HEK293 (cell line): Measurements from ENCODE around the gene SFXN3.

Source experiments
- CTCF ChIA-PET: fragments of 350-600 bp; formaldehyde crosslinking; extraction: SDS; loops from one replicate; lab custom pipeline; 2021; ENCODE audit warnings: antibody characterized with exemption; lab: Yijun Ruan, JAX
- POLR2A ChIA-PET: fragments of 300-600 bp; formaldehyde crosslinking; extraction: SDS; loops from one replicate; lab custom pipeline; 2020; ENCODE audit warnings: antibody characterized with exemption, inconsistent platforms; lab: Yijun Ruan, JAX
- H3K27ac ChIP-seq: fragments of 200-500 bp; sonication (Bioruptor generic); 2 replicates; pipeline ENCODE4 v1.5.1; 2014; ENCODE audit warnings: low read depth, low read length, control low read depth, inconsistent platforms; ENCODE audit errors: extremely low read depth
- H3K36me3 ChIP-seq, 2 experiments: fragments of 200-500 bp in 1 of 2; sonication (Bioruptor generic) in 1 of 2; 1 replicate in 1 of 2; 2 replicates in 1 of 2; pipeline ENCODE4 v1.5.1; 2014 to 2017; ENCODE audit warnings: inconsistent platforms in 2 of 2, low read length in 2 of 2; ENCODE audit not compliant: control insufficient read depth in 2 of 2, insufficient read depth in 1 of 2
- H3K4me1 ChIP-seq: fragments of 200-500 bp; sonication (Bioruptor generic); 2 replicates; pipeline ENCODE4 v1.5.1; 2014; ENCODE audit warnings: mild to moderate bottlenecking, low read length, inconsistent platforms; ENCODE audit not compliant: control insufficient read depth, insufficient read depth
- H3K4me3 ChIP-seq: 2 replicates; pipeline ENCODE4 v1.5.1; 2011; ENCODE audit warnings: low read depth, mild to moderate bottlenecking, control low read depth, low read length, moderate library complexity
- H3K9me3 ChIP-seq: fragments of 200-500 bp; sonication (Bioruptor generic); 2 replicates; pipeline ENCODE4 v1.5.1; 2014; ENCODE audit warnings: low read depth, low read length, inconsistent platforms; ENCODE audit not compliant: control insufficient read depth, insufficient read depth
- GLIS1 ChIP-seq: fragments of 450-650 bp; formaldehyde crosslinking; IDR thresholded peaks from 2 replicates; pipeline ENCODE4 v1.5.1; 2016; ENCODE audit warnings: missing biosample characterization, missing genetic modification characterization
- GLIS2 ChIP-seq: fragments of 450-650 bp; formaldehyde crosslinking; IDR thresholded peaks from 2 replicates; pipeline ENCODE4 v1.5.1; 2016; ENCODE audit warnings: missing biosample characterization, missing genetic modification characterization
- MEIS1 ChIP-seq: sonication (generic); formaldehyde crosslinking; IDR thresholded peaks from 2 replicates; pipeline ENCODE4 v1.8.1; 2022; ENCODE audit warnings: missing genetic modification reagents, mild to moderate bottlenecking, borderline replicate concordance
- REPIN1 ChIP-seq: fragments of 450-650 bp; formaldehyde crosslinking; IDR thresholded peaks from 2 replicates; pipeline ENCODE4 v1.5.1; 2017; ENCODE audit warnings: missing biosample characterization, missing genetic modification characterization, low read depth
- SALL2 ChIP-seq: fragments of 450-650 bp; formaldehyde crosslinking; IDR thresholded peaks from 2 replicates; pipeline ENCODE4 v1.5.0; 2017; ENCODE audit warnings: missing biosample characterization, mild to moderate bottlenecking, missing genetic modification characterization, borderline replicate concordance
- SP2 ChIP-seq: fragments of 450-650 bp; formaldehyde crosslinking; IDR thresholded peaks from 2 replicates; pipeline ENCODE4 v1.5.1; 2016; ENCODE audit warnings: missing biosample characterization, missing genetic modification characterization
- TCF7L2 ChIP-seq: IDR thresholded peaks from 2 replicates; pipeline ENCODE4 v1.6.1; 2011; ENCODE audit warnings: low read depth, mild to moderate bottlenecking, inconsistent platforms, low read length, moderate library complexity, borderline replicate concordance
- ZBTB20 ChIP-seq: fragments of 450-650 bp; formaldehyde crosslinking; IDR thresholded peaks from 2 replicates; pipeline ENCODE4 v1.5.1; 2016; ENCODE audit warnings: missing biosample characterization, missing genetic modification characterization
- ZFHX2 ChIP-seq: fragments of 450-650 bp; formaldehyde crosslinking; conservative IDR thresholded peaks from 2 replicates; pipeline ENCODE4 v1.5.1; 2016; ENCODE audit warnings: missing biosample characterization, missing genetic modification characterization
- ZNF138 ChIP-seq: fragments of 450-650 bp; formaldehyde crosslinking; IDR thresholded peaks from 2 replicates; pipeline ENCODE4 v1.5.1; 2016; ENCODE audit warnings: missing biosample characterization, missing genetic modification characterization, borderline replicate concordance
- ZNF140 ChIP-seq: fragments of 450-650 bp; formaldehyde crosslinking; IDR thresholded peaks from 2 replicates; pipeline ENCODE4 v1.5.1; 2016; ENCODE audit warnings: missing biosample characterization, missing genetic modification characterization
- ZNF16 ChIP-seq: fragments of 450-650 bp; formaldehyde crosslinking; IDR thresholded peaks from 2 replicates; pipeline ENCODE4 v1.5.1; 2016; ENCODE audit warnings: low read depth, missing biosample characterization, missing genetic modification characterization
- ZNF223 ChIP-seq: fragments of 450-650 bp; formaldehyde crosslinking; IDR thresholded peaks from 2 replicates; pipeline ENCODE4 v1.5.1; 2016; ENCODE audit warnings: missing biosample characterization, missing genetic modification characterization
- ZNF341 ChIP-seq: fragments of 450-650 bp; formaldehyde crosslinking; IDR thresholded peaks from 2 replicates; pipeline ENCODE4; 2016; ENCODE audit warnings: low read depth, missing biosample characterization, missing genetic modification characterization
- ZNF366 ChIP-seq: fragments of 450-650 bp; formaldehyde crosslinking; conservative IDR thresholded peaks from 2 replicates; pipeline ENCODE4 v1.5.1; 2016; ENCODE audit warnings: missing biosample characterization, missing genetic modification characterization
- ZNF510 ChIP-seq: fragments of 450-650 bp; formaldehyde crosslinking; IDR thresholded peaks from 2 replicates; pipeline ENCODE4 v1.5.1; 2018; ENCODE audit warnings: mild to moderate bottlenecking, missing genetic modification characterization, missing biosample characterization; ENCODE audit not compliant: insufficient replicate concordance
- ZNF548 ChIP-seq: fragments of 450-650 bp; formaldehyde crosslinking; IDR thresholded peaks from 2 replicates; pipeline ENCODE4 v1.5.1; 2016; ENCODE audit warnings: missing biosample characterization, missing genetic modification characterization
- ZNF549 ChIP-seq: fragments of 450-650 bp; IDR thresholded peaks from 2 replicates; pipeline ENCODE4 v1.5.1; 2018; ENCODE audit warnings: missing biosample characterization, missing genetic modification characterization, mild to moderate bottlenecking, inconsistent platforms, moderate library complexity
- TF ChIP-seq, protein P1 (sequence below): fragments of 450-650 bp; formaldehyde crosslinking; IDR thresholded peaks from 2 replicates; pipeline ENCODE4 v1.5.1; 2016; ENCODE audit warnings: missing biosample characterization, missing genetic modification characterization
- TF ChIP-seq, protein P2 (sequence below): fragments of 450-650 bp; formaldehyde crosslinking; IDR thresholded peaks from 2 replicates; pipeline ENCODE4 v1.5.1; 2016; ENCODE audit warnings: missing biosample characterization, missing genetic modification characterization
- TF ChIP-seq, protein P3 (sequence below): fragments of 450-650 bp; formaldehyde crosslinking; IDR thresholded peaks from 2 replicates; pipeline ENCODE4 v1.5.1; 2016; ENCODE audit warnings: missing biosample characterization, missing genetic modification characterization
- TF ChIP-seq, protein P4 (sequence below): fragments of 450-650 bp; formaldehyde crosslinking; optimal IDR thresholded peaks from 2 replicates; pipeline ENCODE3; 2016; ENCODE audit warnings: missing biosample characterization, mild to moderate bottlenecking, missing genetic modification characterization
- TF ChIP-seq, protein P5 (sequence below): fragments of 450-650 bp; formaldehyde crosslinking; IDR thresholded peaks from 2 replicates; pipeline ENCODE4 v1.5.1; 2016; ENCODE audit warnings: missing biosample characterization, missing genetic modification characterization

Gene SFXN3

DNA sequence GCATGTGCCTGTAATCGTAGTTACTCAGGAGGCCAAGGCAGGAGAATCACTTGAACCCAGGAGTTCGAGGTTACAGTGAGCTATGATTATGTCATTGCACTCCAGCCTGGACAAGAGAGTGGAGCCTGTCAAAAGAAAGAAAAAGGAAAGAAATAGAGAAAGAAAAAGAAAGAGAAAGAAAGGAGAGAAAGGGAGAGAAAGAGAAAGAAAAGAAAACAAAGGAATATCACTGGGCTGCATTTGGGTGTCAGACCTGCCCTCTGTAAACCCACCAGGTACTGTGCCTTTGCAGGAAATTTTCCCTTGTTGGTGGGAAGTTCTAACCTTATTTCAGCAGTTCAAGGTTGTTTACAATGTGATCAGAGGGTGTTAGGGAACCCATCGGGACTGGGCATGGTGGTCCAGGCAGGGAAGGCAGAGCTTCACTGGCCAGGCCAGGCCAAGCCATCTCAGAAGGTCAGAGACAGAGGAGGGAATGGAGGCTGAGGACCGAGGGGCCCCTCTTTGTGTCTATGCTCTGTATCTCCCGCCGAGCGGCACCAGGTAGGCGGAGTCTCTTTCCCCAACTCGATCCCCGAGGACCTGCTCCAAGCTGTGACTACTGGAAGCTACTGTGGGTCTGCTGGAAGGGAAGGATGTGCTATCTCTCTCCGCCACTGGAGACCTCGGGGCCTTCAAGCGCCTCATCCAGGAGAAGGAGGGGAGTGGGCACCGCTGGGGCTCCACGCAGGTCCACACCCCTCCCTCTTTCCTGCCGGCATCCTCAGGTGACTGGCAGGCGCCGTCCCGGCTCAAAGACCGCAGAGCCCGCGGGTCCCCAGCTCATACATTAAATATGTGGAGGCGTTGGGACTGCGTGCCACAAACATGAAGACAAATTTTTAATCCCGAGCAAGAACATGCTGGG, 15.6 kb downstream of the SFXN3 start (continued):
- TF ChIP-seq ZNF223 (peak; percentile 94), ZNF510 (tag by site-specific recombination) (no peak), ZBTB20 (tag by site-specific recombination) (peak; percentile 62), GLIS1 (peak; percentile 26; the same call in 1 of the 2 replicates), ZNF366 (tag by site-specific recombination) (peak; percentile 79), ZNF341 (tag by site-specific recombination) (0 out of 2 replicates have a peak, but pooled peaks have one; percentile 12)
- TF ChIP-seq, protein P1, sequence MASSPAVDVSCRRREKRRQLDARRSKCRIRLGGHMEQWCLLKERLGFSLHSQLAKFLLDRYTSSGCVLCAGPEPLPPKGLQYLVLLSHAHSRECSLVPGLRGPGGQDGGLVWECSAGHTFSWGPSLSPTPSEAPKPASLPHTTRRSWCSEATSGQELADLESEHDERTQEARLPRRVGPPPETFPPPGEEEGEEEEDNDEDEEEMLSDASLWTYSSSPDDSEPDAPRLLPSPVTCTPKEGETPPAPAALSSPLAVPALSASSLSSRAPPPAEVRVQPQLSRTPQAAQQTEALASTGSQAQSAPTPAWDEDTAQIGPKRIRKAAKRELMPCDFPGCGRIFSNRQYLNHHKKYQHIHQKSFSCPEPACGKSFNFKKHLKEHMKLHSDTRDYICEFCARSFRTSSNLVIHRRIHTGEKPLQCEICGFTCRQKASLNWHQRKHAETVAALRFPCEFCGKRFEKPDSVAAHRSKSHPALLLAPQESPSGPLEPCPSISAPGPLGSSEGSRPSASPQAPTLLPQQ (tag by site-specific recombination) = 0 out of 2 replicates have a peak, but pooled peaks have one; percentile 12
- TF ChIP-seq, protein P2, sequence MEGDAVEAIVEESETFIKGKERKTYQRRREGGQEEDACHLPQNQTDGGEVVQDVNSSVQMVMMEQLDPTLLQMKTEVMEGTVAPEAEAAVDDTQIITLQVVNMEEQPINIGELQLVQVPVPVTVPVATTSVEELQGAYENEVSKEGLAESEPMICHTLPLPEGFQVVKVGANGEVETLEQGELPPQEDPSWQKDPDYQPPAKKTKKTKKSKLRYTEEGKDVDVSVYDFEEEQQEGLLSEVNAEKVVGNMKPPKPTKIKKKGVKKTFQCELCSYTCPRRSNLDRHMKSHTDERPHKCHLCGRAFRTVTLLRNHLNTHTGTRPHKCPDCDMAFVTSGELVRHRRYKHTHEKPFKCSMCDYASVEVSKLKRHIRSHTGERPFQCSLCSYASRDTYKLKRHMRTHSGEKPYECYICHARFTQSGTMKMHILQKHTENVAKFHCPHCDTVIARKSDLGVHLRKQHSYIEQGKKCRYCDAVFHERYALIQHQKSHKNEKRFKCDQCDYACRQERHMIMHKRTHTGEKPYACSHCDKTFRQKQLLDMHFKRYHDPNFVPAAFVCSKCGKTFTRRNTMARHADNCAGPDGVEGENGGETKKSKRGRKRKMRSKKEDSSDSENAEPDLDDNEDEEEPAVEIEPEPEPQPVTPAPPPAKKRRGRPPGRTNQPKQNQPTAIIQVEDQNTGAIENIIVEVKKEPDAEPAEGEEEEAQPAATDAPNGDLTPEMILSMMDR (tag by site-specific recombination) = peak; percentile 50; the same call in 1 of the 2 replicates
- TF ChIP-seq, protein P3, sequence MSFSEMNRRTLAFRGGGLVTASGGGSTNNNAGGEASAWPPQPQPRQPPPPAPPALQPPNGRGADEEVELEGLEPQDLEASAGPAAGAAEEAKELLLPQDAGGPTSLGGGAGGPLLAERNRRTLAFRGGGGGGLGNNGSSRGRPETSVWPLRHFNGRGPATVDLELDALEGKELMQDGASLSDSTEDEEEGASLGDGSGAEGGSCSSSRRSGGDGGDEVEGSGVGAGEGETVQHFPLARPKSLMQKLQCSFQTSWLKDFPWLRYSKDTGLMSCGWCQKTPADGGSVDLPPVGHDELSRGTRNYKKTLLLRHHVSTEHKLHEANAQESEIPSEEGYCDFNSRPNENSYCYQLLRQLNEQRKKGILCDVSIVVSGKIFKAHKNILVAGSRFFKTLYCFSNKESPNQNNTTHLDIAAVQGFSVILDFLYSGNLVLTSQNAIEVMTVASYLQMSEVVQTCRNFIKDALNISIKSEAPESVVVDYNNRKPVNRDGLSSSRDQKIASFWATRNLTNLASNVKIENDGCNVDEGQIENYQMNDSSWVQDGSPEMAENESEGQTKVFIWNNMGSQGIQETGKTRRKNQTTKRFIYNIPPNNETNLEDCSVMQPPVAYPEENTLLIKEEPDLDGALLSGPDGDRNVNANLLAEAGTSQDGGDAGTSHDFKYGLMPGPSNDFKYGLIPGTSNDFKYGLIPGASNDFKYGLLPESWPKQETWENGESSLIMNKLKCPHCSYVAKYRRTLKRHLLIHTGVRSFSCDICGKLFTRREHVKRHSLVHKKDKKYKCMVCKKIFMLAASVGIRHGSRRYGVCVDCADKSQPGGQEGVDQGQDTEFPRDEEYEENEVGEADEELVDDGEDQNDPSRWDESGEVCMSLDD (tag by site-specific recombination) = no peak

DNA sequence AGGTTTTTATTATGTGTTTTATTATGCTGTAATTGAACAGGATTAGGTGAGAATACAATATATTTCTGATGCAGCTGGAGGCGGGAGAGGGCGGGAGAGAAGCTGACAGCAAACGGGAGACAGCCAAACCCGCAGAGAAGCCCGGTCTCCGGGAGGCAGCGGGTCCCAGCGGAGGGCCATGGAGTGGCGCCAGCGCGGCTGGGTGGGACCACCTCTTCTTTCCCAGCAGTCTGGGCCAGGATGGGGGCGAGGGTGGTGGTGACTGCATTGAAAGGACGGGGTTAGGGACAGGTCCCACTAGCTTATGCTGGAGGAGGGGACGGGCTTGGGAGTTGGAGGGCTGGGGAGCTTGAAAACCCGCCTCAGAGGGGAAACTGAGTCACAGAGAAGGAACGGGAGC, 16.2 kb downstream of the SFXN3 start:
- ChIA-PET CTCF (interaction anchor here (0.8 to 10.1 kb wide), 7 partner anchors 8 to 95 kb away, joined by 3 to 112 read pairs (median 7); partner anchors contain the start of gene KAZALD1), POLR2A (interaction anchor here (1.6 kb wide), 1 partner anchor 14 kb away, joined by 6 read pairs; the partner anchor contains the start of gene KAZALD1)
- no peaks in the 10 kb centered on the region for H3K9me3 ChIP-seq
- no peak overlapping the region for H3K27ac ChIP-seq
- H3K4me1 ChIP-seq = peaks cover 8% of the 10 kb centered on the region
- no peak overlapping the region for H3K4me3 ChIP-seq
- no peaks in the 10 kb centered on the region for H3K36me3 ChIP-seq
- TF ChIP-seq ZNF549 (tag by site-specific recombination) (no peak), ZNF366 (tag by site-specific recombination) (no peak), ZNF138 (no peak), ZNF140 (tag by site-specific recombination) (no peak), REPIN1 (tag by site-specific recombination) (no peak), TCF7L2 (no peak), GLIS2 (tag by site-specific recombination) (no peak), ZFHX2 (tag by site-specific recombination) (0 out of 2 replicates have a peak, but pooled peaks have one; percentile 17), ZNF16 (tag by site-specific recombination) (no peak), SP2 (tag by site-specific recombination) (peak; percentile 53), MEIS1 (no peak), SALL2 (tag by site-specific recombination) (no peak), ZNF548 (tag by site-specific recombination) (no peak)
- TF ChIP-seq, protein P3 (tag by site-specific recombination) = no peak
- TF ChIP-seq, protein P4, sequence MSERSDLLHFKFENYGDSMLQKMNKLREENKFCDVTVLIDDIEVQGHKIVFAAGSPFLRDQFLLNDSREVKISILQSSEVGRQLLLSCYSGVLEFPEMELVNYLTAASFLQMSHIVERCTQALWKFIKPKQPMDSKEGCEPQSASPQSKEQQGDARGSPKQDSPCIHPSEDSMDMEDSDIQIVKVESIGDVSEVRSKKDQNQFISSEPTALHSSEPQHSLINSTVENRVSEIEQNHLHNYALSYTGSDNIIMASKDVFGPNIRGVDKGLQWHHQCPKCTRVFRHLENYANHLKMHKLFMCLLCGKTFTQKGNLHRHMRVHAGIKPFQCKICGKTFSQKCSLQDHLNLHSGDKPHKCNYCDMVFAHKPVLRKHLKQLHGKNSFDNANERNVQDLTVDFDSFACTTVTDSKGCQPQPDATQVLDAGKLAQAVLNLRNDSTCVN (tag by site-specific recombination) = no peak
- TF ChIP-seq, protein P5, sequence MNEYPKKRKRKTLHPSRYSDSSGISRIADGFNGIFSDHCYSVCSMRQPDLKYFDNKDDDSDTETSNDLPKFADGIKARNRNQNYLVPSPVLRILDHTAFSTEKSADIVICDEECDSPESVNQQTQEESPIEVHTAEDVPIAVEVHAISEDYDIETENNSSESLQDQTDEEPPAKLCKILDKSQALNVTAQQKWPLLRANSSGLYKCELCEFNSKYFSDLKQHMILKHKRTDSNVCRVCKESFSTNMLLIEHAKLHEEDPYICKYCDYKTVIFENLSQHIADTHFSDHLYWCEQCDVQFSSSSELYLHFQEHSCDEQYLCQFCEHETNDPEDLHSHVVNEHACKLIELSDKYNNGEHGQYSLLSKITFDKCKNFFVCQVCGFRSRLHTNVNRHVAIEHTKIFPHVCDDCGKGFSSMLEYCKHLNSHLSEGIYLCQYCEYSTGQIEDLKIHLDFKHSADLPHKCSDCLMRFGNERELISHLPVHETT (tag by site-specific recombination) = no peak
